ENCODE measurements around the gene ABHD11.
"Not testable (repeated sequence)": the region's sequence is repeated elsewhere in the genome, so short reads cannot be mapped to it uniquely, and the experiment has no call there.

The ABHD11 gene

DNA sequence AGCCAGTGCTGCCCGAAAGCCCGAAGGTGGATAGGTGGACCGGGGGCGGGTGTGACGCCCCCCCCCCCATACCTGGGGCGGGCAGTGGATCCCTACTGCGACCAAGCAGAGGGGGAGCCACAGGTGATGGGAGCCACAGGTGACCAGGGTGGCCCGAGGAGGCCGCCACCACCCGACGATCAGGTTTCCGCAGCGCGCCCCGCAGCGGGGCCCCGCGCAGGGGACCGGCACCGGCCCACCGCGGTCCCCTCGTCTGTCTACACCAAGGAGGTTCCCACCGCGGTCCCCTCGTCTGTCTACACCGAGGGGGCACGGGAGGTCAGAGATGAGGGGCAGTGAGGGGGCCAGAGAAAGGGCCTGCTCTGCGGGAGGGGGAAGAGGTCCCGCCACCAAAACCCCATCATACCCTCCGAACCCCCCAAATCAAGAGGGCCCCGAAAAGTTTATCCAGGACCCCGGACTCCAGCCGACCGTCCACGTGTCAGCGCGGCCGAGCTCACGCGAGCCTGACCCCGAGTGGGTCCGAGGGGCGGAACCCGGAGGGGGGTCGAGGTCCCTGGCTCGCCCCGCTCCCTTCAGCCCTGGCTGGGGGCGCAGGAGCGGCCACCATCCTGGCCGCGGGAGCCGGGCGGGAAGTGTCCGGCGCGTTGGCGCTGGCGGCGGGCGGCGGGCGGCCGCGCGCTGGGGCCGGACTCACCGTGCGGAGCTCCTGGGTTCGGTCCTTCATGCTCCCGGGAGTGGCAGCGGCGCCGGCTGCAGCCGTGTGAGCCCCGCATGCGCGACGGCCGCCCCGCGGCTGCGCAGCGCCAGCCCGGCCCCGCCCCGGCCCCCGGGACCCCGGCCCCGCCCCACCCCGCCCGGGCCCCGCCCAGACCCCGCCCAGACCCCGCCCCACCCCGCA is 19.4 kb downstream of the ABHD11 start, which contains the start of gene STX1A:
Gene STX1A (minus strand): TSS at position 765 of the 901 bp plus-strand sequence. CDS start 38 bp downstream, at position 727.
- DNase-seq (ENCODE audit: low read depth) = peak; percentile 55

DNA sequence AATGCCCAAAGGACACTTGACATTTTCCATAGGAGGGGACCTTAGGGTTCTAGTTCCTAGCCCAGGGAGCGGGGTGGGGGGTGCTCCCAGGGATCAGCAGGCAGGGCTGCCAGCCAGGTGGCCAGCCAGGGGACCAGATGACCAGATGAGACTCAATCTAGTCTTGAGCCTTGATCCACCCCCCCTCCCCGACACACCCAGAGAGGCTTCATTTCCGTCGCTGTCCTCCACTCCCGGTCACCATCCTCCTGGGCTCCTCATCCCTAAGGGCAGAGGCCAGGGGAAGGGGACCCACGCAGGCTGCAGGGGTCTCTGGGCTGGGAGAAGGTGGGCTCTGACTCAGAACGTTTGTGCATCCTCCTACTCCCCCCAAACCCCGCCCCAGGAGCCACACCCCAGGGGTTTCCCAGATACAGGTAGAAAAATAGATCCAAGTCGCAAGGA is 20.1 kb downstream of the ABHD11 start:
- no peak for DNase-seq (ENCODE audit: low read depth)

DNA sequence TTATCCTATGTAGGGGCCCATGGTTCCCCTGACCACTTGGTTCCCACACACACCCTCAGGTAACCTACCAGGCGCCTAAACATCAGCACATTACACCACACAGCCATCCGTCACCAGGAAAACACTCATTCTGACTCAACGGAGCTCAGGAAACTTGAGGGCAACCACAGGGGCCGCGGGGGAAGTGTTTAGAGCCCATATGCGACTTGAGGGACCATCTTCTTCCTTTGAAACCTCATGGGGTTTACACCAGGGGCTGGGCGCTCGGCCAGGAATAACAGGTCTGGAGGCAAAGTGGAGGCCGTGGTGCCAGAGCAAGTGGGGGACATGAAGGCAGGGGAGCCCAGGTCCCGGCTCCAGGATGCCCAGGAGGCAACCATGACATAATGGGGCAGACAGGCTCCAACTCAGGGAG is 20.6 kb downstream of the ABHD11 start:
- DNase-seq (ENCODE audit: low read depth) = peak; percentile 60

DNA sequence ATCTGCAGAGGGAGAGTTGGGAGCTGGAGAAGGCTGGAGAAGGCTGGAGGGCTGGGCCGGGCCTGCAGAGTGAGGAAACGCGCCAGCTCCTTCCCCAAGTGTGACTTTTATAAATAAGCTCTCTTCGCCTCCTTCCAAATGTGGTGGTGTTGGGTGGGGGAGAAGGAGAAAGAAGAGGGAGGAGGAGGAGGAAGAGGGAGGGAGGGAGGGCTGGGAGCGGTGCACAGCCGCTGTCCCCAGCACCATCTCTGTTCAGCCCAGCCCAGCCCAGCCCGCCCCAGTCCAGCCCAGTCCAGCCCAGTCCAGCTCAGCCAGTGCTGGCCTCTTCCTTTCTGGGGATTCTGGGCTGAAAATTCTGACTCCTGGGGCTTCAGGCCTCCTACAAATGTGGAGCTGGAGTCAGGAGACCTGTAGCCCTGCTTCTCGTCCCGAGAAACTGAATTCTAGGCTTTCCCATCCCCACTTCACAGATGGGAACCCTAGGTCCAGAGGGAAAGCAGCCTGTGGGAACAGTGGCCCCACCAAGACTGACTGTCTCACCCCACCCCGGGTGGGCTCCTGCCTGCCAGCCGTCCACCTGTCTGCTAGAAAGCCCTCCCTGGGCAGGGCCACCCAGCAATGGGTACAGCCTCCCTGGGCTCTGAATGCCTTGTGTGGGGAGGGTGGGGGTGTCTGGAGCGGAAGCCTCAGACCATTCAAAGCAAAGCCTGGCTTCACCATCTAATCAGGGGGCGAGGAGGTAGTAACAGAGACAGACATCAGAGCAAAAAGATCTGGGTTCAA is 21.4 kb downstream of the ABHD11 start:
- no peak for DNase-seq (ENCODE audit: low read depth)

DNA sequence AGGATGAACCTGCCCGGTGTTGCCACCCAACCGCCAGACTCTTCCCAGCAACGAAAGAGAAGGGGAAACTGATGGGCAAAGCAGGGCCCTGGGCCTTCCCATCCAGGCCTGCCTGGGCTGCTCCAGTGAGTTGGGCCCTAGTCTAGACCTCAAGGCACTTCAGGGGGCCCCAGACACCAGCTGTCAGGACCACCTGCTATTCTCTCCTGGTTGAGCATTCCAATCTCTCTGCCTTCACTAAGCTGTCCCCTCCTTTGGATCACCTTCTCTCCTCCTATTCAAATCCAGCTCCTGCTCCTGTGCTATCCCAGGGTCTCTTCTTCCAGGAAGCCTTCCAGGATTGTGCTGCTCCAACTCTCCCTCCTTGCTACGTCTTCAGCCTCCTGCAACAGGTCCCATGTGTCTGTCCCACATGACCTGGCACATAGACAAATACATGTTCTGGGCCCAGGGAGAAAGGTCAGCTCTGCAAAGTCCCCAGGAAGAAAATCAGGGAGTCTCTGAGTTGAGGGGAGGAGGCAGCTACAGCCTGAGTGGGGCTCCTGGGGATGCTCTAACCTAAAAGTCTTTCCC is 22.2 kb downstream of the ABHD11 start:
- no peak for DNase-seq (ENCODE audit: low read depth)

DNA sequence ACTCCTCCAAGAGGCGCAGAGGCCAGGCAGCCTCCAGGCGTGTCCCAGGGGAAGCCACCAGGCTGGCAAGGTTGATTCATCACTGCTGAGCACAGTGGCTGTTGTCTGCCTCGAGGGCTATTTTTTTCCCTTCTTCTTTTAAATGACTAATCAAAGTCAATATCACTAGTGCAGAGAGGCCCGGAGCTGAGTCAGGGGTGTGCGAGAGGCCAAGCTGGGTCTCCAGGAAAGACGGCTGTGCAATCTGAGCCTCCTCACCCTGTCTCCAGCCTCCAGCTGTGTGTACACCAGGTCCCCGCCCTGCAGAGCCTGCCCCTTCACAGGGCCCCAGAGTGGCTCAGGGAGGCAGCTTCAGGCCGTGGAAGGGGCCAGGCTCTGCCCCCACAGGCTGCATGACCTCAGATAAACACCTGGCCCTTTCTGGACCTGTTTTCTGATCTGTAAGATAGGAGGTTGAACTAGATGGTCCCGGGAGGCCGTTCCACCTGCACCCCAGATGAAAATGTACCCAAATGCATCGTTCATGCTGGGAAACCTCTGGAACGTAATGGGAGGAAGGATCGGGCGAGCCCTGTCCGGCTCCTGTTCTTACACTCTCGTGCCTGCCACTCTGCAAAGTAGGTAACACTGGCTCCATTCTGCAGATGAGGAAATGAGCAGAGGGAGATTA is 22.8 kb downstream of the ABHD11 start:
- DNase-seq (ENCODE audit: low read depth) = no peak

DNA sequence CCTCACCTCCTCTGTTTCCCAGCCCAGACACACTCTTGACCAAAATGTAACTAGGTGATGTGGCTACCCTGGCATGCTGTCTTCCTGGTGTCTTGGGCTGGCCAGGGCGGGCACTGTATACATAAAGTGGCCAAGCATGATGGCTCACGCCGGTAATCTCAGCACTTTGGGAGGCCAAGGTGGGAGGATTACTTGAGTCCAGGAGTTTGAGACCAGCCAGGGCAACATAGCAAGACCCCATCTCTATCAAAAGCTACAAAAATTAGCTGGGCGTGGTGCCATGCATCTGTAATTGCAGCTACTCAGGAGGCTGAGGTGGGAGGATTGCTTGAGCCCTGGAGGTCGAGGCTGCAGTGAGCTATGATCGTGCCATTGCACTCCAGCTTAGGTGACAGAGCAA is 25.3 kb downstream of the ABHD11 start:
- not testable (repeated sequence) for DNase-seq (ENCODE audit: low read depth)

DNA sequence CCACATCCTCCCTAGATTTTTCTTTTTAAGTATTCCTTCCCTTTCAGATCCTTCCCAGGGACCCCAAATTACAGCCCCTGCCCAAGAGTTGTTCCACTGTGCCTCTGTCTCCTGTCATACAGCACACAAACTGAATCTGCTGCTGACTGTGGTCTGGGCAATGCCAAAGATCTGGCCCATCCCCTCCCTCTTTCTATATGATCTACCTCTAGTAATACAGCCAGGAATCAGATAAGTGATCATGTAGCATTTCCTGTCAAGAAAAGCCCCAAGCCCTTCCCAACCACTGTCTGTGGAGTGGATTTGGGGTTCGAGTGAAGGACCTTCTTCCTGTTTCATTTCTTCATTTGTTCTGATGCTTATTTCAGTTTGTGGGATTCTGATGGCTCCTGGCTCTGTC is 25.8 kb downstream of the ABHD11 start:
- no peak for DNase-seq (ENCODE audit: low read depth)

DNA sequence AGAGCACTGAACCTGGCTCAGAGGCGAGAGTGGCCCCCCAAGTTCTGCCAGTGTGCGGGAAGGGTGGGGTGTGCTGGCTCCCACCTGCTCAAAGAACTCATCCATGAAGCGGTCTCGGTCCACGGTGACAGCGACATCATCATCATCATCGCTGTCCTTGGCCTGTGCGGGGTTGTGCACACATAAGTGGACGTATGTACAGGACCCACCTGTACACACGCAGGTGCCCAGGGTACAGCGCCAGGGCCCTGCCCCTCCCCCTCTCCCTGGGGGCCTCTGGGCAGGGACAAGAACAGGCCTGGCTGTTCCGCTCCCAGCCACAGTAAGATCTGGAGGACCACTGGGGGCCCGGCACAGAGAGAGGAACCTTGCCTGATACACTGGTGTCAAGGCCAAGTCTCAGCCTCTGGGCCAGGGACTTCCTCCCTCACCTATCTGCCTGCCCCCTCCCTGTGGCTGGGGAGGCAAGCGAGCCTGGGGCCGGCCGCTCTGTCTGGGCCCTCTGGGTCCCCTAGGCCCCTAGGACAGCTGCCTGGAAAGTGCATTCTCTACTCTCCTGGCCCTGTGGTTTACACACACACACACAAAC is 29.5 kb downstream of the ABHD11 start:
- DNase-seq (ENCODE audit: low read depth) = no peak

DNA sequence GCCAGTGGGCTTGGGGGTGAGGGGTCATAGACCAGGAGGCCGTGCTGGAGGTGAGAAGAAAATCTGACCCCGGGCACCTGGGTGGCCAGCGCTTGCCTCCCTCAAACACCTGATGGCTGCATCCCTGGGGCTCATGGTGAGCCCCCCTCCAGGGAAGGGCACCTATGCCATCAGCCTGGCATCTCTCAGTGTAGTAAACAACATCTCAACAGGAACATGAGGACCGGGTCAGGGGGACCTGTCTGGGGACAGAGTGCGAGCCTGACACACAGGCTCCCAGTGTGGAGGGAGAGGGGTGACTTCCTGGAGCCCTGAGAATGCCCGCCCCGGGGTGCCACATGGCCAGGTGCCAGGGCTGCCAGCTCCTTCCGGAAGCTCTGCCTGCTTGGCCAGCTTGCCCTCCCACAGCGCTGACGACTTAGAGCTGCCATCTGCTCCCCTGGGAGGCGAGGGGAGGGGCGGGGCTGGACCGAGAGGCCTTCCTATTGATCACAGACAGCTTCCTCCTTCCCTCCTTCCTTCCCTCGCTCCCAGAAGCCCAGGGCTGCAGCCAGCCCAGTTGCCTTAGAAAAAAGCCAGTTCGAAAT is 31.5 kb downstream of the ABHD11 start:
- no peak for DNase-seq (ENCODE audit: low read depth)

DNA sequence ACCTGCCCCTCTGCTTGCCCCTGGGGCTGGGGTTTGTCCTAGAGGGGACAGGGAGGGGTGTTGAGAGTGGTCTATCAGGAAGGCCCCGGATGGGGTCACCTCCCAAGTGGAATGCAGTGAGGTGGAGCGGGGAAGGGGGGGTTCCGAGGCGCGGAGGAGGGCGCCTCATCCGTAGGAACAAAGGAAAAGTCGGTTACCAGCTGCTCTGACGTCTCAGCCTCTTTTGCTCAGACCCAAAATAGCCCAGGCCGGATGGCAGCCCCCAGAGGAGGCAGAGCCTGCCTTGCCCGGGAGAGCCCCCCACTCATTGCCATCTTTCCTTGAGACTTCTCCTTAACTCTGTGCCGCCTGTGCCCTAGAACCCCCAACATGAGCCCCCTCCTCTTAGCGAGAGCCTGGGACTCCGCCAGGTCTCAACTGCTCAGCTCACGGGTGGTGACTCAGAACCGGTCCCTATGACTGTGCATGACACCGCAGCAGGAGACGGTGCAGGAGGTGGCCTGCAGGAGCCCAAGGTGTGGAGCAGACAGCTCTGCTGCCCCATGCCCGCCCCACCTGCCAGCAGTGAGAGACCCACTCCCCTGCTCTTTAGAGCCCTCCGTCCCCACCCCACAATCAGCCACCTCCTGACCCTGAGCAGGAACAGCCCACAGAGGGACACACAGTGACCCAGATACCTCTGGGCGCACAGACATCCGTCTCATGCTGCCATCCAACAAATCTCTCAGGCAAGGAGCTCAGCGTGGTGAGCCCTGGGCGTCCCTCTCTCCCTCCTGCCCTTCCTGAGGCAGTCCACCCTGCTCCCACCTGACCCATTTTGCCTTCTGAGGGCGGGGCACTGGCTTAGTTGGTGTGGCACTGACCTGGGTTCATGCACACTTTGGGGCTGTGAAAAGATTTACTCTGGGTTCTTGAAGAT is 32.2 kb downstream of the ABHD11 start:
- DNase-seq (ENCODE audit: low read depth) = no peak

DNA sequence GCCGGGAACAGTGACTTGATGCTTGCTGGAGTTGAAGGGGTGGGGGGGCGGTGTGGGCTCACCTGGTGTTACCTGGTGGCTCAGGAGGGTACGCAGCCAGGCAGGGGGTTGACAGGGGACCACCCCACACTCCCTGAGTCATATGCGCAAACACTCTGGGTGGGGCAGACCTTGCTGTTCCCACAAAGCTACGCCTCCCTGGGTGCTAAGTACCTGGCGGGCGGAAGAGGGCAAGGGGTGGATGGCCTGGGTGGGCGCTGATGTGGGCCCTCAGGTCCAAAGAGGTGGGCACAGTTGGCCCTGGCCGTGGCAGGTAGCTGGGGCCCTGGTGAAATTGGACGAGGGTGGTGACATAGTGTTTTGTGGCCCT is 33.1 kb downstream of the ABHD11 start:
- no peak for DNase-seq (ENCODE audit: low read depth)

DNA sequence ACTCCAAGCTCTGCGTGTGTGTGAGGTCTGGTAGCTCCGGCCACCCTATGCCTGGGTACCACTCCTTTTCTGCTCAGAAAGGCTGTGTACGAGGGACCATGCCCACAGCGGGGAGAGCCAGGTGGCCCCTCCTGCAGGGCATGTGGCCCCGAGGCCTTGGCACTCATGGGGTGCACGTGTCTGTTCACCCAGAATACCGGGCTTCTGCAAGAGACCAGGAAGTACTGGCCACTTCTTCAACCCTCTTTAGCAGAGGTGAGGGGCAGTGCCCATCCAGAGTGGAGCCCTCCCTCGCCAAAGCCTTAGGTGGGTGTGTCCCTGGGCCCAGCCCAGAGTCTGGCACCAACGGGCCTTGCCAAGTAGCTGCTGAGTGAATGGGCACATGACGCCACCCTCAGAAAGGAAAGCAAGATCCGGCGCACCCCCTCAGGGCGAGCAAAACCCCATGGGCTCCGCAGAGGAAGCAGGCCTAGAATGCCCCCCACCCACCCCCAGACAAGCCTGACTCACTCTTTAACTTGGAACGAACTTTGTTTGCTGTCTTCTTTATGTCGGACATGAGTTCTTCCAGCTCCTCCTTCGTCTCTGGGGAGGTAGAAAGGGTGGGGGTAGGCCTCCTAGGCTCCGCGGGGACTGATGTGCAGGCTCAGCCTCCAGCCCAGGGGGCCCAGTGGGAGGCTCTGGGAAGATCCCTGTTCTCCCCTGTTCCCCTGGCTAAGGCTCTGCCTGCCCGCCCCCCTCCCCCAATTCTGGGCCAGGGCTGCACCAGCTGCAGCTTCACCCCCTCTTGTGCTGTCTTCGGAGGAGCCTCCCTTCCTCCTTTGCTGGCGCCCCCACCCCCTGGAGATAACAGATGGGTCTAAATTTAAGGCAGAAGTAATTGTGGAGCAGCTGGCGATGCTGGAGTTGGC is 33.7 kb downstream of the ABHD11 start:
- no peak for DNase-seq (ENCODE audit: low read depth)

DNA sequence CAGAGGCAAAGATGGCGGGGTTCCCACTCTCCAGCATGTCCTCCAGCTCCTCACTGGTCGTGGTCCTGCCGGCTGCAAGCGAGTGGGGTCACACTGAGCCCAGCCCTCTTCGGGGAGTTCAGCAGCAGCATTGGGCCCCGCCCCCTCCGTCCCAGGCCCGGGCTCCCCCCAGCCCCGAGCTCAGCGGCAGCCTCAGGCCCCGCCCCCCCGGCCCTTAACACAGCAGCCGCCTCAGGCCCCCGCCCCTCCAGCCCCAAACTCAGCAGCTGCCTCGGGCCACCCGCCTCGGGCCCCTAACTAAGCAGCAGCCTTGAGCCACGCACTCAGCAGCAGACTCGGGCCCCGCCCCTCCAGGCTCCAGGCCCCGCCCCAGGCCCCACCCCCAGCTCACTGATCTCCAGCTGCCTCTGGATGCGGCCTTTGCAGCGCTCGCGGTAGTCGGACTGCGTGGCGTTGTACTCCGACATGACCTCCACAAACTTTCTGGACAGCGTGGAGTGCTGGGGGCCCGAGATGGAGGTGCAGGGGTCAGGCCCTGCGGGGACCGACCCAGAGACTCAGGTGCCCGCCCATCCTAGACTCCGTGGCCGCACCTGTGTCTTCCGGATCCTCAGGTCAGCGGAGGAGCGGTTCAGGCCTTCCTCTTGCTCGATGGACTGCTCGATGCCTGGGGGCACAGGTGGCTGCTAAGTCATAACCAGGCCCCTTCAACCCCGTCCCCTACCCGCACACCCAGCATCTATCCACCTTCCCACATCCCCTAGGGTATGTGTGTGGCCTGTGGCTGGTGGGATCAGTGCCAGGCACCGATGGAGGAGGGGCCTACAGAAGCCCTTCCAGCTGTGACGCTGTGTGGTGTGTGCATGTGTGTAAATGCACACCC is 34.6 kb downstream of the ABHD11 start:
- no peak for DNase-seq (ENCODE audit: low read depth)

DNA sequence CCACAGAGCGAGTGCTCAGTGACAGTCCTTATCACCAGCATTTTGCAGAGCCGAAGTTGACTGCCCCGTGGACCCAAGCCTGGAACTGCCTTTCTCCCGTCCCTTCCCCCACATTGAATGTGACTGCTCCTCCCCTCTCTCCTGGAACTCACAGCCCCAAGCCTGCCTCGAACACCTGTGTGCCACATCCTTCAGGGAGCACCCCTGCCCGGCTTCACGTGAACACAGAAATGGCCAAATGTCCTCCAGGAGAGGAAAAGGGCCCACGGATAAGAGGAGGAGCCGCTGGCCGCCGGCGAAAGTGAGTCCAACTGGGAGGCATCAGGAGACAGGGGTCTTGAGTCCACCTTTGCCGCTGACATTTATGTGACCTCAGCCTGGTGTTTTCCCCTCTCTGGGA is 35.4 kb downstream of the ABHD11 start:
- DNase-seq (ENCODE audit: low read depth) = no peak

DNA sequence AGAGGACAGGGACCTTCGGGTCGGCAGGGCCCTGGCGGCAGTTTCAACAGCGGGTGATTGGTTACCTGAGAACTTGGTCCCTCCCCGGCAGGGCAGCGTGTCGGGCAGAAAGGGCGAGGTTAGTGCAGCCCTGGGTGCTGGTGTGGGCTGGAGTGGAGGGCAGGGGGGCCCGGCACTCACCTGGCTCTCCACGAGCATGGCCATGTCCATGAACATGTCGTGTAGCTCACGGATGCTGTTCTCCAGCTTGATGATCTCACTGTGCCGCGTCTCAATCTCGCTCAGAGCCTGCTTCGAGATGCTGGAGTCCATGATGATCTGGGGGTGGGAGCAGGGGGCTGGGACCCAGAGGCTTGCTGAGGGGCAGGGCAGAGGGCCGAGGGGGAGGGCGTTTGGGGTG is 35.9 kb downstream of the ABHD11 start:
- DNase-seq (ENCODE audit: low read depth) = no peak

DNA sequence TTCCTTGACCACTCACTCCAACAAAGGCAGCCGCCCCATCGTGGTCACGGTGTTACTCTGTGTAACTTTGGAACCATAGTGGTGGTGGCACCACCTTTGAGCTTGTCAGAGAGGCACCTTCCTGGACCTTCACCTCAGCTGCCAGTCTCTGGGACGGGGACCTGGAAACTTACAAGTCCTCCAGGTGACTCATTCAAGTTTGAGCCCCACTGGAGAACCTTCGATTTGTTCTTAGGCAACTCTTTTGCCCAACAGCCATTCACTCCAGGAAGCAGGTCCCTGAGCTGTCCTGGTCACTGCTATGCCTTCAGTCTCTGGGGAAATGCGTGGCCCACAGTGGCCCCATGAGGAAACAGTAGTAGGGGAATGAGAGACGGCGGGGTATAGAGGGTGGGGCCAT is 36.4 kb downstream of the ABHD11 start:
- DNase-seq (ENCODE audit: low read depth) = no peak

DNA sequence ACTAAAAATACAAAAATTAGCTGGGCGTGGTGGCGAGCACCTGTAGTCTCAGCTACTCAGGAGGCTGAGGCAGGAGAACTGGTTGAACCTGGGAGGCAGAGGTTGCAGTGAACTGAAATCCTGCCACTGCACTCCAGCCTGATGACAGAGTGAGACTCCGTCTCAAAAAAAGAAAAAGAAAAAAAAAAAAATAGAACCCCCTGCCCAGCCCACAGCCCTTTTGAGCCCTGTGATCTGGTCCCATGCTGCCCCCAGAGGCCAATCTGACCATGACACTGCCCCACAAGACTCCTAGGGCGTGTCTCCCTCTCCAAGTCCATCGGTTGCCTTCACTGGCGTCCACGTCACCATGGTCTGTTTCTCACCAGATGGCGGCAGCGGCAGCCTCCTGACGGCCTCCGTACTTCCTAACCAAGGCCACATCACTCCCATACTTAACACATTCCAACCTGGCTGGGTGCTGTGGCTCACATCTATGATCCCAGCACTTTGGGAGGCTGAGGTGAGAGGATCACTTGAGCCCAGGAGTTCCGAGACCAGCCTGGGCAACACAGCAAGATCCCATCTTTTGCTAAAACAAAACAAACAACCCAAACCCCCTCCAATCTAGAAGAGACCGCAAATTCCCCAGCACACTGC is 37.1 kb downstream of the ABHD11 start:
- no peak for DNase-seq (ENCODE audit: low read depth)

Measured in activated T-cell treated with anti-CD3 and anti-CD28 coated beads for 1 hour (primary cell).